Activated CD8-positive, alpha-beta memory T cell treated with anti-CD3 and anti-CD28 coated beads for 24 hours (primary cell): ENCODE results near the gene RAB3B.
"Not testable (repeated sequence)": the region's sequence is repeated elsewhere in the genome, so short reads cannot be mapped to it uniquely, and the experiment has no call there.

Experiments
- DNase-seq: peaks from one replicate; pipeline ENCODE4 v3.0.0-alpha.2; 2020

RAB3B gene

GRCh38 chr1:51988254-51988653 is 2.2 kb downstream of the RAB3B start:
- DNase-seq = no peak

GRCh38 chr1:51986718-51987117 is 3.8 kb downstream of the RAB3B start:
- DNase-seq = no peak

GRCh38 chr1:51982161-51982560 is 8.3 kb downstream of the RAB3B start:
- DNase-seq = no peak

GRCh38 chr1:51981555-51981954 is 8.9 kb downstream of the RAB3B start:
- DNase-seq = no peak

GRCh38 chr1:51978099-51978498 is 12.4 kb downstream of the RAB3B start:
- DNase-seq = no peak

- DNase-seq = no peak
Measured at GRCh38 chr1:51976846-51977602, 13.5 kb downstream of the RAB3B start.

- no peak for DNase-seq
Measured at GRCh38 chr1:51973587-51974474, 16.7 kb downstream of the RAB3B start.

GRCh38 chr1:51969038-51969705 is 21.3 kb downstream of the RAB3B start:
- DNase-seq = no peak

- no peak for DNase-seq
Measured at GRCh38 chr1:51968632-51969031, 21.9 kb downstream of the RAB3B start.

GRCh38 chr1:51967213-51967791 is 23.2 kb downstream of the RAB3B start:
- not testable (repeated sequence) for DNase-seq

- no peak for DNase-seq
Measured at GRCh38 chr1:51966559-51966958, 23.9 kb downstream of the RAB3B start.

- DNase-seq = no peak
Measured at GRCh38 chr1:51964309-51964696, 26.2 kb downstream of the RAB3B start.

- DNase-seq = no peak
Measured at GRCh38 chr1:51963592-51964308, 26.8 kb downstream of the RAB3B start.

GRCh38 chr1:51962486-51963356 is 27.8 kb downstream of the RAB3B start:
- no peak for DNase-seq

GRCh38 chr1:51961954-51962353 is 28.5 kb downstream of the RAB3B start:
- DNase-seq = no peak

- DNase-seq = no peak
Measured at GRCh38 chr1:51961231-51961630, 29.3 kb downstream of the RAB3B start.

GRCh38 chr1:51960262-51960661 is 30.2 kb downstream of the RAB3B start:
- no peak for DNase-seq

GRCh38 chr1:51958824-51959223 is 31.7 kb downstream of the RAB3B start:
- no peak for DNase-seq

- no peak for DNase-seq
Measured at GRCh38 chr1:51957618-51958017, 32.9 kb downstream of the RAB3B start.

- DNase-seq = no peak
Measured at GRCh38 chr1:51956528-51957509, 33.7 kb downstream of the RAB3B start.
